Embryonic facial prominence (tissue), 1 donor: ENCODE measurements around the gene TP73.
A peak's percentile ranks its signal among the peaks of the same experiment; 100 is the strongest.

Experiments used
- DNase-seq: peaks from one replicate; pipeline ENCODE4 v3.0.0-alpha.2; 2016; ENCODE audit errors: extremely low spot score

Gene TP73

GRCh38 chr1:3651930-3652547, at the start of gene TP73:
TP73 (plus strand) TSS chr1:3652516; CDS start chr1:3682366, 29,850 bp downstream.
- no peak for DNase-seq

GRCh38 chr1:3603156-3603555, 49.2 kb upstream of the TP73 start:
- DNase-seq = no peak

- DNase-seq = no peak
These were observed 48.5 kb upstream of the TP73 start for GRCh38 chr1:3603571-3604467.

- no peak for DNase-seq
These were observed 47.8 kb upstream of the TP73 start for GRCh38 chr1:3604468-3604974.

- no peak for DNase-seq
These were observed 47.1 kb upstream of the TP73 start for GRCh38 chr1:3604997-3605823.

- no peak for DNase-seq
These were observed 45.3 kb upstream of the TP73 start for GRCh38 chr1:3606779-3607702.

GRCh38 chr1:3607703-3608065, 44.6 kb upstream of the TP73 start:
- DNase-seq = no peak

- DNase-seq = no peak
These were observed 44.2 kb upstream of the TP73 start for GRCh38 chr1:3608154-3608553.

- DNase-seq = no peak
These were observed 43.1 kb upstream of the TP73 start for GRCh38 chr1:3609016-3609768.

GRCh38 chr1:3609769-3610526, 42.4 kb upstream of the TP73 start:
- DNase-seq = no peak

- DNase-seq = peak; percentile 84
These were observed 41.7 kb upstream of the TP73 start for GRCh38 chr1:3610527-3611169.

- DNase-seq = peak; percentile 71
These were observed 40.9 kb upstream of the TP73 start, which contains the start of gene MEGF6 for GRCh38 chr1:3611170-3612019. MEGF6 (minus strand) TSS chr1:3611508; CDS start chr1:3611268, 240 bp downstream.

GRCh38 chr1:3612123-3612522, 40.2 kb upstream of the TP73 start:
- no peak for DNase-seq

- no peak for DNase-seq
These were observed 37.3 kb upstream of the TP73 start for GRCh38 chr1:3614755-3615742.

GRCh38 chr1:3616861-3617260, 35.5 kb upstream of the TP73 start:
- DNase-seq = no peak

GRCh38 chr1:3617806-3618345, 34.4 kb upstream of the TP73 start:
- no peak for DNase-seq

GRCh38 chr1:3618531-3618880, 33.8 kb upstream of the TP73 start:
- DNase-seq = no peak
